ENCODE data around the gene COL19A1. TPM values are rescaled to one million over a fixed set of nuclear protein-coding genes. Genes with fewer than 3 reads are reported as not detected.

The COL19A1 gene
- total RNA-seq, 4 donors from 2014 or later, result 0.19 TPM; not detected in 3

DNA sequence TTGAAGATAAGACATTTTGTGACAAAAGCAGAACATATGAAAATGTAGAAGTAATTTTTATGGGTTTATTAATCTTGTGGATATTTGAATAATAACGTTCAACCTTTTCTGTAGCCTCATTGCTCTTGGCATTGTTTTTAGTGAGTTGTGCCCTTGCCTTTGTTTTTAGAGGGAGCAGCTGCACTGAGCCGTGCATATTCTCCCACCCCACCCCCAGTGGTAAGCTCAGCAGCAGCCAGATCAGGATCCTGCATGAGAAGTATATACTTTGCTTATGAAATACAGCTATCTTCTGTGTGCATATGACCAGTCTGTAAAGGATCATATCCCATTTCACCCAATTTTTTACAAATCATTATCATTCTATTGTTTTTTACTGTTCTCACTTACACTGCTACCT, 252.3 kb downstream of the COL19A1 start:
- Histone ChIP-seq H3K4me3 (no peak overlapping the region), H3K27ac (no peak overlapping the region), H3K36me3 (no peaks in the 10 kb centered on the region), H3K4me1 (no peaks in the 10 kb centered on the region), H3K27me3 (no peaks in the 10 kb centered on the region), H3K9me3 (no peaks in the 10 kb centered on the region)
- 32 to 50% methylated on average over 2 of the region's 2 CpGs for WGBS, 2 donors
- DNase-seq, result no peak
- intact Hi-C loops (cut with DNase I), result no loop called here
- TF ChIP-seq, protein P1, sequence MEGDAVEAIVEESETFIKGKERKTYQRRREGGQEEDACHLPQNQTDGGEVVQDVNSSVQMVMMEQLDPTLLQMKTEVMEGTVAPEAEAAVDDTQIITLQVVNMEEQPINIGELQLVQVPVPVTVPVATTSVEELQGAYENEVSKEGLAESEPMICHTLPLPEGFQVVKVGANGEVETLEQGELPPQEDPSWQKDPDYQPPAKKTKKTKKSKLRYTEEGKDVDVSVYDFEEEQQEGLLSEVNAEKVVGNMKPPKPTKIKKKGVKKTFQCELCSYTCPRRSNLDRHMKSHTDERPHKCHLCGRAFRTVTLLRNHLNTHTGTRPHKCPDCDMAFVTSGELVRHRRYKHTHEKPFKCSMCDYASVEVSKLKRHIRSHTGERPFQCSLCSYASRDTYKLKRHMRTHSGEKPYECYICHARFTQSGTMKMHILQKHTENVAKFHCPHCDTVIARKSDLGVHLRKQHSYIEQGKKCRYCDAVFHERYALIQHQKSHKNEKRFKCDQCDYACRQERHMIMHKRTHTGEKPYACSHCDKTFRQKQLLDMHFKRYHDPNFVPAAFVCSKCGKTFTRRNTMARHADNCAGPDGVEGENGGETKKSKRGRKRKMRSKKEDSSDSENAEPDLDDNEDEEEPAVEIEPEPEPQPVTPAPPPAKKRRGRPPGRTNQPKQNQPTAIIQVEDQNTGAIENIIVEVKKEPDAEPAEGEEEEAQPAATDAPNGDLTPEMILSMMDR (IDR thresholded peaks at IDR 0.05), result no peak
- TF ChIP-seq POLR2A (IDR thresholded peaks at IDR 0.05), result no peak

DNA sequence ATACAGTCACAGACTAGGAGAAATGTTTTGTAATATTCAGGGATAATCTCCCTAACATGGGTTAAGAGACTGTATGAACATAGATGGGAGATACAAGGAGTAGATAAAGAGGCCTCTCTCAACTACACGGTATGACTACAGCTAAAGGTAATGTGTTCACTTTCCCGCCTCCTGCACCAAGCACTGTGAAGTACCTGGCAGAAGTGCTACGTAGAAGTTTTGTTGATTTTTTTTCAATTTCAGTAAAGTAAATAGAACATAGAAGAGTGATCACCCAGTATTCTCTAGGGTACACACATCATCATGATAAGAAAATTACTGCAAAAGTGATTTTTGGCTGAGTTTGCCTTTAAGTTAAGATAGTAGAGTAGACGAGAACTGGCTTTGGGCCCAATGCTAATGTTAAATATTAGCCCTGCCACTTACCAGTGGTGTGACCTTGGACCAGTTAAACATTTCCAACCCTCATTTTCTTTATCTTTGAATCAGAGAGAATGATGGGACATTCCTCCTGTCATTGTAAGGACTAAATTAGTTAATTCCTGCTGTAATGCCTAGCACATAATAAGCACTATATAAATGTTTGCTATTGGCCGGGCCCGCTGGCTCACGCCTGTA, 253.0 kb downstream of the COL19A1 start:
- no peak overlapping the region for H3K4me3 ChIP-seq
- H3K4me1 ChIP-seq, result no peaks in the 10 kb centered on the region
- no peaks in the 10 kb centered on the region for H3K27me3 ChIP-seq
- H3K9me3 ChIP-seq, result no peaks in the 10 kb centered on the region
- no peak for DNase-seq
- 78 to 79% methylated on average over 7 of the region's 7 CpGs for WGBS, 2 donors
- intact Hi-C loops (cut with DNase I), result no loop called here
- H3K36me3 ChIP-seq, result no peaks in the 10 kb centered on the region
- no peak overlapping the region for H3K27ac ChIP-seq
- TF ChIP-seq, protein P1 (IDR thresholded peaks at IDR 0.05), result no peak
- no peak for TF ChIP-seq POLR2A (IDR thresholded peaks at IDR 0.05)

DNA sequence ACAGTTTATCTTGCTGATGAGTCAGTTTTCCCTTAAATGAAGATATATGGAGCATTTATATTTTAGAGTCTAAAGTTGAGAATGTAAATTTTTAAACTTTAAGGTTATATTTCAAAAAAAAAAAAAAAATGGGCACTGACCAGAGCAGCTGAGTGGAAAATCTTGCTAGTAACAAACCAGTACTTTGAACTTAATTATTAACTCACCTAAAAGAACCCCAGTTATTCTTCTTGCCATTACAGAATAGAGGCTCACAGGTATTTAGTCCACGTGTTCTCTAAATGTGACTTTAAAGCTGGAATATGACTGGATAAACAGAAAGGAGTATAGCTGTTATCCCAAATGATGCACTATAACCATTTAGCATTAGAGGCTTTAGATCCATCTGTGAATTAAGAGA, 258.1 kb downstream of the COL19A1 start:
- DNase-seq, result no peak
- TF ChIP-seq, protein P1 (IDR thresholded peaks at IDR 0.05), result no peak
- TF ChIP-seq POLR2A (IDR thresholded peaks at IDR 0.05), result no peak
- 50 to 78% methylated on average over 1 of the region's 1 CpG for WGBS, 2 donors
- H3K36me3 ChIP-seq, result no peaks in the 10 kb centered on the region
- intact Hi-C loops (cut with DNase I), result no loop called here
- no peaks in the 10 kb centered on the region for H3K9me3 ChIP-seq
- H3K4me3 ChIP-seq, result no peak overlapping the region
- no peaks in the 10 kb centered on the region for H3K4me1 ChIP-seq
- H3K27me3 ChIP-seq, result no peaks in the 10 kb centered on the region
- no peak overlapping the region for H3K27ac ChIP-seq

DNA sequence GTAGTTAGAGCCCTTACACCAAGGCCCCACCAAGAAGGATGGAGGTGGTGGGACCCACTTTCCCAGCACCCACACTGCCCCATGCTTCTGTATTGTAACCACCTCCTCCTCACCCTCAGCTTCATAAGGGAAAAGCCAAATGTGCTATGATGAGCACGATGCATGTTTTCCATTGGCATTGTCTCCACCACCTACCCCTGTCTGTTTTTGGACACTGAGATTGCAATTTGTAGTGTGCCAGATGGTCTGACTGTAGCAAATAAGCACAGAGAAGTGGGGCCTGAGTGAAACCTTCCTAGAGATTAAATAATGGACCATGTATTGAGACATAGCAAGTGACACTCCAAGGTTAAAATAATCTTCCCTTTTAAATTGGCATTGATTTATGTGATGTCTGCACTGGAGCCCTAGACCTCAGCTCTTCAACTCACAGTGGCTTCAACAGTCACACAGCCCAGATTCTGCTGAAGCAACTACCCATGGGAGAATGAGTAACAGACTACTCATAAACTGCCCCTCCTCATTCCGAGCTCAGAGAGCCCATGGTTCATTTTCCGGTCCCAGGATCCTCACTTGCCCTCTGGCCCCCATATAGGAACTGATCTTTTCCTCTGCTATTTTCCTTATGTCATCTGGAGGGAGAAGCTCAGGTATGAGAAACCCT, 258.7 kb downstream of the COL19A1 start:
- Histone ChIP-seq H3K36me3 (no peaks in the 10 kb centered on the region), H3K4me3 (no peak overlapping the region), H3K27ac (no peak overlapping the region), H3K4me1 (no peaks in the 10 kb centered on the region), H3K27me3 (no peaks in the 10 kb centered on the region), H3K9me3 (no peaks in the 10 kb centered on the region)
- no peak for DNase-seq
- intact Hi-C loops (cut with DNase I), result no loop called here
- TF ChIP-seq, protein P1 (IDR thresholded peaks at IDR 0.05), result no peak
- TF ChIP-seq POLR2A (IDR thresholded peaks at IDR 0.05), result no peak
- WGBS, 2 donors, result 49 to 50% methylated on average over 3 of the region's 3 CpGs

DNA sequence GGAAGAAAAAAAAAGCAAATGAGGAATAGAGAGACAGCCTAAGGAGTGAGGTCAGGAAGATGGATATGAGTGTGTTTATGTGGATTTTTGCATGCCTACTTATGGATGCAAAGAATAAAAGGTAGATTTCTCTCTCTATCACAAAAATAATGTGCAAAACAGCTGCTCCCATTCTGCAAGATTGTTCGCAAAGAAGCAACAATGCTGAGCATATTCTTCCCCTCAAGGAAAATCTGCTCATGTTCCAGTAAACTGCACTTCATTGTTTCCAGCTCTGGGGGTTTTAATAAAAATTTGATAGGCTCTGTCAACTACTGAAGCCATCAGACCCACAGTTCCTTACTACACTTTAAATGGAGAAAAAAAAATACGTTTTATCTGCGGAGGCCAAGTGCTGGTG, 259.2 kb downstream of the COL19A1 start:
- intact Hi-C loops (cut with DNase I), result no loop called here
- Histone ChIP-seq H3K9me3 (no peaks in the 10 kb centered on the region), H3K4me3 (no peak overlapping the region), H3K36me3 (no peaks in the 10 kb centered on the region), H3K27me3 (no peaks in the 10 kb centered on the region), H3K4me1 (no peaks in the 10 kb centered on the region), H3K27ac (no peak overlapping the region)
- 79 to 80% methylated on average over 3 of the region's 3 CpGs for WGBS, 2 donors
- no peak for TF ChIP-seq POLR2A (IDR thresholded peaks at IDR 0.05)
- TF ChIP-seq, protein P1 (IDR thresholded peaks at IDR 0.05), result no peak
- DNase-seq, result no peak
